HEK293 (cell line): ENCODE measurements around the gene OMA1.

Experiments
- CTCF ChIA-PET: fragments of 350-600 bp; formaldehyde crosslinking; extraction: SDS; loops from one replicate; lab custom pipeline; 2021; ENCODE audit warnings: antibody characterized with exemption; lab: Yijun Ruan, JAX
- POLR2A ChIA-PET: fragments of 300-600 bp; formaldehyde crosslinking; extraction: SDS; loops from one replicate; lab custom pipeline; 2020; ENCODE audit warnings: antibody characterized with exemption, inconsistent platforms; lab: Yijun Ruan, JAX
- H3K27ac ChIP-seq: fragments of 200-500 bp; sonication (Bioruptor generic); 2 replicates; pipeline ENCODE4 v1.5.1; 2014; ENCODE audit warnings: low read depth, low read length, control low read depth, inconsistent platforms; ENCODE audit errors: extremely low read depth
- H3K36me3 ChIP-seq, 2 experiments: fragments of 200-500 bp in 1 of 2; sonication (Bioruptor generic) in 1 of 2; 1 replicate in 1 of 2; 2 replicates in 1 of 2; pipeline ENCODE4 v1.5.1; 2014 to 2017; ENCODE audit warnings: inconsistent platforms in 2 of 2, low read length in 2 of 2; ENCODE audit not compliant: control insufficient read depth in 2 of 2, insufficient read depth in 1 of 2
- H3K4me1 ChIP-seq: fragments of 200-500 bp; sonication (Bioruptor generic); 2 replicates; pipeline ENCODE4 v1.5.1; 2014; ENCODE audit warnings: mild to moderate bottlenecking, low read length, inconsistent platforms; ENCODE audit not compliant: control insufficient read depth, insufficient read depth
- H3K4me3 ChIP-seq: 2 replicates; pipeline ENCODE4 v1.5.1; 2011; ENCODE audit warnings: low read depth, mild to moderate bottlenecking, control low read depth, low read length, moderate library complexity
- H3K9me3 ChIP-seq: fragments of 200-500 bp; sonication (Bioruptor generic); 2 replicates; pipeline ENCODE4 v1.5.1; 2014; ENCODE audit warnings: low read depth, low read length, inconsistent platforms; ENCODE audit not compliant: control insufficient read depth, insufficient read depth
- KLF10 ChIP-seq: fragments of 450-650 bp; IDR thresholded peaks from 2 replicates; pipeline ENCODE4 v1.5.1; 2018; ENCODE audit warnings: missing biosample characterization, mild to moderate bottlenecking, missing genetic modification characterization
- TRIM28 ChIP-seq: IDR thresholded peaks from 2 replicates; pipeline ENCODE4 v1.6.1; 2011; ENCODE audit warnings: low read length, control low read depth, borderline replicate concordance
- ZBTB20 ChIP-seq: fragments of 450-650 bp; formaldehyde crosslinking; IDR thresholded peaks from 2 replicates; pipeline ENCODE4 v1.5.1; 2016; ENCODE audit warnings: missing biosample characterization, missing genetic modification characterization
- ZFP3 ChIP-seq: fragments of 450-650 bp; formaldehyde crosslinking; IDR thresholded peaks from 2 replicates; pipeline ENCODE4 v1.5.1; 2016; ENCODE audit warnings: low read depth, missing biosample characterization, missing genetic modification characterization
- ZNF24 ChIP-seq: fragments of 450-650 bp; formaldehyde crosslinking; IDR thresholded peaks from 2 replicates; pipeline ENCODE4 v1.5.1; 2016; ENCODE audit warnings: missing biosample characterization, missing genetic modification characterization
- ZNF311 ChIP-seq: fragments of 450-650 bp; formaldehyde crosslinking; IDR thresholded peaks from 2 replicates; pipeline ENCODE4 v1.5.1; 2017; ENCODE audit warnings: missing biosample characterization, missing genetic modification characterization, borderline replicate concordance
- ZNF501 ChIP-seq: fragments of 450-650 bp; formaldehyde crosslinking; IDR thresholded peaks from 2 replicates; pipeline ENCODE4 v1.5.1; 2016; ENCODE audit warnings: missing biosample characterization, missing genetic modification characterization
- ZNF544 ChIP-seq: fragments of 450-650 bp; formaldehyde crosslinking; IDR thresholded peaks from 2 replicates; pipeline ENCODE4 v1.5.0; 2017; ENCODE audit warnings: missing biosample characterization, missing genetic modification characterization
- ZNF561 ChIP-seq: fragments of 450-650 bp; IDR thresholded peaks from 2 replicates; pipeline ENCODE4 v1.5.1; 2018; ENCODE audit warnings: missing biosample characterization, missing genetic modification characterization, borderline replicate concordance
- ZNF660 ChIP-seq: fragments of 450-650 bp; IDR thresholded peaks from 2 replicates; pipeline ENCODE4 v1.5.1; 2018; ENCODE audit warnings: missing biosample characterization, mild to moderate bottlenecking, missing genetic modification characterization
- ZNF843 ChIP-seq: fragments of 450-650 bp; formaldehyde crosslinking; IDR thresholded peaks from 2 replicates; pipeline ENCODE4 v1.5.1; 2016; ENCODE audit warnings: missing biosample characterization, missing genetic modification characterization
- TF ChIP-seq, protein P1 (sequence below): fragments of 450-650 bp; formaldehyde crosslinking; IDR thresholded peaks from 2 replicates; pipeline ENCODE4 v1.5.1; 2016; ENCODE audit warnings: missing biosample characterization, missing genetic modification characterization
- TF ChIP-seq, protein P2 (sequence below): fragments of 450-650 bp; formaldehyde crosslinking; IDR thresholded peaks from 2 replicates; pipeline ENCODE4 v1.5.1; 2016; ENCODE audit warnings: missing biosample characterization, missing genetic modification characterization
- TF ChIP-seq, protein P3 (sequence below): fragments of 450-650 bp; formaldehyde crosslinking; IDR thresholded peaks from 2 replicates; pipeline ENCODE4 v1.5.1; 2017; ENCODE audit warnings: missing biosample characterization, mild to moderate bottlenecking, missing genetic modification characterization, moderate library complexity
- TF ChIP-seq, protein P4 (sequence below): fragments of 450-650 bp; formaldehyde crosslinking; IDR thresholded peaks from 2 replicates; pipeline ENCODE4 v1.5.1; 2016; ENCODE audit warnings: missing biosample characterization, missing genetic modification characterization
- TF ChIP-seq, protein P5 (sequence below): fragments of 450-650 bp; formaldehyde crosslinking; IDR thresholded peaks from 2 replicates; pipeline ENCODE4 v1.5.0; 2017; ENCODE audit warnings: missing biosample characterization, missing genetic modification characterization, borderline replicate concordance
- TF ChIP-seq, protein P6 (sequence below): fragments of 450-650 bp; formaldehyde crosslinking; IDR thresholded peaks from 2 replicates; pipeline ENCODE4 v1.5.1; 2017; ENCODE audit warnings: missing biosample characterization, missing genetic modification characterization
- TF ChIP-seq, protein P7 (sequence below): fragments of 450-650 bp; formaldehyde crosslinking; IDR thresholded peaks from 2 replicates; pipeline ENCODE4 v1.5.1; 2016; ENCODE audit warnings: missing biosample characterization, missing genetic modification characterization, borderline replicate concordance

OMA1 gene

DNA sequence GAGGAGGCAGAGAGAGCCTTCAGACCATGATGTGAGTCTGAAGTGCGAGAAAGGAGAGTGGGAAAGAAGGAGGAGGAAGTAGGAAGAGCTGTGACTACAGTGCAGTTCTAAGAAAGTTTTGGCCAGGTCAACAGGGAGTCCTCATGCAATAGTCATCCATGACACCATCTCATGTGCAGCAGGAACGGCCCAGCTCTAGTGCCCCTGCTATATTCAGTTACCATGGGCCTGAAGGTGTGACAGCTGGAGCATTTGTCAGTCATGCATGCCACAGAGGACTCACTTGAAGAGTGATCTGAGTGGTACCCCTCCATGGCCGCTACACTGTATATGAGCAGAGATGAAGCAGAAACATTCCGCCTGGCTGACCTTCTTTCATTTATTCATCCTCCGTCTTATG lies 77.9 kb downstream of the OMA1 start:
- TF ChIP-seq ZNF501 (tag by site-specific recombination) (no peak), ZNF561 (tag by site-specific recombination) (no peak), KLF10 (no peak), ZNF843 (tag by site-specific recombination) (no peak), ZNF311 (tag by site-specific recombination) (no peak), ZBTB20 (tag by site-specific recombination) (no peak), TRIM28 (no peak), ZNF544 (tag by site-specific recombination) (no peak), ZNF24 (tag by site-specific recombination) (no peak), ZNF660 (no peak), ZFP3 (tag by site-specific recombination) (no peak)
- TF ChIP-seq, protein P1, sequence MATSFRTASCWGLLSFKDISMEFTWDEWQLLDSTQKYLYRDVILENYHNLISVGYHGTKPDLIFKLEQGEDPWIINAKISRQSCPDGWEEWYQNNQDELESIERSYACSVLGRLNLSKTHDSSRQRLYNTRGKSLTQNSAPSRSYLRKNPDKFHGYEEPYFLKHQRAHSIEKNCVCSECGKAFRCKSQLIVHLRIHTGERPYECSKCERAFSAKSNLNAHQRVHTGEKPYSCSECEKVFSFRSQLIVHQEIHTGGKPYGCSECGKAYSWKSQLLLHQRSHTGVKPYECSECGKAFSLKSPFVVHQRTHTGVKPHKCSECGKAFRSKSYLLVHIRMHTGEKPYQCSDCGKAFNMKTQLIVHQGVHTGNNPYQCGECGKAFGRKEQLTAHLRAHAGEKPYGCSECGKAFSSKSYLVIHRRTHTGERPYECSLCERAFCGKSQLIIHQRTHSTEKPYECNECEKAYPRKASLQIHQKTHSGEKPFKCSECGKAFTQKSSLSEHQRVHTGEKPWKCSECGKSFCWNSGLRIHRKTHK (tag by site-specific recombination) = no peak
- TF ChIP-seq, protein P2, sequence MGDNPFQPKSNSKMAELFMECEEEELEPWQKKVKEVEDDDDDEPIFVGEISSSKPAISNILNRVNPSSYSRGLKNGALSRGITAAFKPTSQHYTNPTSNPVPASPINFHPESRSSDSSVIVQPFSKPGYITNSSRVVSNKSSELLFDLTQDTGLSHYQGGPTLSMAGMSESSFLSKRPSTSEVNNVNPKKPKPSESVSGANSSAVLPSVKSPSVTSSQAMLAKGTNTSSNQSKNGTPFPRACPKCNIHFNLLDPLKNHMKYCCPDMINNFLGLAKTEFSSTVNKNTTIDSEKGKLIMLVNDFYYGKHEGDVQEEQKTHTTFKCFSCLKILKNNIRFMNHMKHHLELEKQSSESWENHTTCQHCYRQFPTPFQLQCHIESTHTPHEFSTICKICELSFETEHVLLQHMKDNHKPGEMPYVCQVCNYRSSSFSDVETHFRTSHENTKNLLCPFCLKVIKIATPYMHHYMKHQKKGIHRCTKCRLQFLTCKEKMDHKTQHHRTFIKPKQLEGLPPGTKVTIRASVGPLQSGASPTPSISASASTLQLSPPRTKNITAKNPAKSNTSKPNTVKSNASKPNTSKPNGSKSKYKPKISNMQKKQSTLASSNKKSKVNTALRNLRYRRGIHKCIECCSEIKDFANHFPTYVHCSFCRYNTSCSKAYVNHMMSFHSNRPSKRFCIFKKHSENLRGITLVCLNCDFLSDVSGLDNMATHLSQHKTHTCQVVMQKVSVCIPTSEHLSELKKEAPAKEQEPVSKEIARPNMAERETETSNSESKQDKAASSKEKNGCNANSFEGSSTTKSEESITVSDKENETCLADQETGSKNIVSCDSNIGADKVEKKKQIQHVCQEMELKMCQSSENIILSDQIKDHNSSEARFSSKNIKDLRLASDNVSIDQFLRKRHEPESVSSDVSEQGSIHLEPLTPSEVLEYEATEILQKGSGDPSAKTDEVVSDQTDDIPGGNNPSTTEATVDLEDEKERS (tag by site-specific recombination) = no peak
- TF ChIP-seq, protein P3, sequence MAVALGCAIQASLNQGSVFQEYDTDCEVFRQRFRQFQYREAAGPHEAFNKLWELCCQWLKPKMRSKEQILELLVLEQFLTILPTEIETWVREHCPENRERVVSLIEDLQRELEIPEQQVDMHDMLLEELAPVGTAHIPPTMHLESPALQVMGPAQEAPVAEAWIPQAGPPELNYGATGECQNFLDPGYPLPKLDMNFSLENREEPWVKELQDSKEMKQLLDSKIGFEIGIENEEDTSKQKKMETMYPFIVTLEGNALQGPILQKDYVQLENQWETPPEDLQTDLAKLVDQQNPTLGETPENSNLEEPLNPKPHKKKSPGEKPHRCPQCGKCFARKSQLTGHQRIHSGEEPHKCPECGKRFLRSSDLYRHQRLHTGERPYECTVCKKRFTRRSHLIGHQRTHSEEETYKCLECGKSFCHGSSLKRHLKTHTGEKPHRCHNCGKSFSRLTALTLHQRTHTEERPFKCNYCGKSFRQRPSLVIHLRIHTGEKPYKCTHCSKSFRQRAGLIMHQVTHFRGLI = no peak
- TF ChIP-seq, protein P4, sequence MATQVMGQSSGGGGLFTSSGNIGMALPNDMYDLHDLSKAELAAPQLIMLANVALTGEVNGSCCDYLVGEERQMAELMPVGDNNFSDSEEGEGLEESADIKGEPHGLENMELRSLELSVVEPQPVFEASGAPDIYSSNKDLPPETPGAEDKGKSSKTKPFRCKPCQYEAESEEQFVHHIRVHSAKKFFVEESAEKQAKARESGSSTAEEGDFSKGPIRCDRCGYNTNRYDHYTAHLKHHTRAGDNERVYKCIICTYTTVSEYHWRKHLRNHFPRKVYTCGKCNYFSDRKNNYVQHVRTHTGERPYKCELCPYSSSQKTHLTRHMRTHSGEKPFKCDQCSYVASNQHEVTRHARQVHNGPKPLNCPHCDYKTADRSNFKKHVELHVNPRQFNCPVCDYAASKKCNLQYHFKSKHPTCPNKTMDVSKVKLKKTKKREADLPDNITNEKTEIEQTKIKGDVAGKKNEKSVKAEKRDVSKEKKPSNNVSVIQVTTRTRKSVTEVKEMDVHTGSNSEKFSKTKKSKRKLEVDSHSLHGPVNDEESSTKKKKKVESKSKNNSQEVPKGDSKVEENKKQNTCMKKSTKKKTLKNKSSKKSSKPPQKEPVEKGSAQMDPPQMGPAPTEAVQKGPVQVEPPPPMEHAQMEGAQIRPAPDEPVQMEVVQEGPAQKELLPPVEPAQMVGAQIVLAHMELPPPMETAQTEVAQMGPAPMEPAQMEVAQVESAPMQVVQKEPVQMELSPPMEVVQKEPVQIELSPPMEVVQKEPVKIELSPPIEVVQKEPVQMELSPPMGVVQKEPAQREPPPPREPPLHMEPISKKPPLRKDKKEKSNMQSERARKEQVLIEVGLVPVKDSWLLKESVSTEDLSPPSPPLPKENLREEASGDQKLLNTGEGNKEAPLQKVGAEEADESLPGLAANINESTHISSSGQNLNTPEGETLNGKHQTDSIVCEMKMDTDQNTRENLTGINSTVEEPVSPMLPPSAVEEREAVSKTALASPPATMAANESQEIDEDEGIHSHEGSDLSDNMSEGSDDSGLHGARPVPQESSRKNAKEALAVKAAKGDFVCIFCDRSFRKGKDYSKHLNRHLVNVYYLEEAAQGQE (tag by site-specific recombination) = no peak
- TF ChIP-seq, protein P5, sequence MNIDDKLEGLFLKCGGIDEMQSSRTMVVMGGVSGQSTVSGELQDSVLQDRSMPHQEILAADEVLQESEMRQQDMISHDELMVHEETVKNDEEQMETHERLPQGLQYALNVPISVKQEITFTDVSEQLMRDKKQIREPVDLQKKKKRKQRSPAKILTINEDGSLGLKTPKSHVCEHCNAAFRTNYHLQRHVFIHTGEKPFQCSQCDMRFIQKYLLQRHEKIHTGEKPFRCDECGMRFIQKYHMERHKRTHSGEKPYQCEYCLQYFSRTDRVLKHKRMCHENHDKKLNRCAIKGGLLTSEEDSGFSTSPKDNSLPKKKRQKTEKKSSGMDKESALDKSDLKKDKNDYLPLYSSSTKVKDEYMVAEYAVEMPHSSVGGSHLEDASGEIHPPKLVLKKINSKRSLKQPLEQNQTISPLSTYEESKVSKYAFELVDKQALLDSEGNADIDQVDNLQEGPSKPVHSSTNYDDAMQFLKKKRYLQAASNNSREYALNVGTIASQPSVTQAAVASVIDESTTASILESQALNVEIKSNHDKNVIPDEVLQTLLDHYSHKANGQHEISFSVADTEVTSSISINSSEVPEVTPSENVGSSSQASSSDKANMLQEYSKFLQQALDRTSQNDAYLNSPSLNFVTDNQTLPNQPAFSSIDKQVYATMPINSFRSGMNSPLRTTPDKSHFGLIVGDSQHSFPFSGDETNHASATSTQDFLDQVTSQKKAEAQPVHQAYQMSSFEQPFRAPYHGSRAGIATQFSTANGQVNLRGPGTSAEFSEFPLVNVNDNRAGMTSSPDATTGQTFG (tag by site-specific recombination) = no peak
- TF ChIP-seq, protein P6, sequence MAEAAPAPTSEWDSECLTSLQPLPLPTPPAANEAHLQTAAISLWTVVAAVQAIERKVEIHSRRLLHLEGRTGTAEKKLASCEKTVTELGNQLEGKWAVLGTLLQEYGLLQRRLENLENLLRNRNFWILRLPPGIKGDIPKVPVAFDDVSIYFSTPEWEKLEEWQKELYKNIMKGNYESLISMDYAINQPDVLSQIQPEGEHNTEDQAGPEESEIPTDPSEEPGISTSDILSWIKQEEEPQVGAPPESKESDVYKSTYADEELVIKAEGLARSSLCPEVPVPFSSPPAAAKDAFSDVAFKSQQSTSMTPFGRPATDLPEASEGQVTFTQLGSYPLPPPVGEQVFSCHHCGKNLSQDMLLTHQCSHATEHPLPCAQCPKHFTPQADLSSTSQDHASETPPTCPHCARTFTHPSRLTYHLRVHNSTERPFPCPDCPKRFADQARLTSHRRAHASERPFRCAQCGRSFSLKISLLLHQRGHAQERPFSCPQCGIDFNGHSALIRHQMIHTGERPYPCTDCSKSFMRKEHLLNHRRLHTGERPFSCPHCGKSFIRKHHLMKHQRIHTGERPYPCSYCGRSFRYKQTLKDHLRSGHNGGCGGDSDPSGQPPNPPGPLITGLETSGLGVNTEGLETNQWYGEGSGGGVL (tag by site-specific recombination) = no peak
- TF ChIP-seq, protein P7, sequence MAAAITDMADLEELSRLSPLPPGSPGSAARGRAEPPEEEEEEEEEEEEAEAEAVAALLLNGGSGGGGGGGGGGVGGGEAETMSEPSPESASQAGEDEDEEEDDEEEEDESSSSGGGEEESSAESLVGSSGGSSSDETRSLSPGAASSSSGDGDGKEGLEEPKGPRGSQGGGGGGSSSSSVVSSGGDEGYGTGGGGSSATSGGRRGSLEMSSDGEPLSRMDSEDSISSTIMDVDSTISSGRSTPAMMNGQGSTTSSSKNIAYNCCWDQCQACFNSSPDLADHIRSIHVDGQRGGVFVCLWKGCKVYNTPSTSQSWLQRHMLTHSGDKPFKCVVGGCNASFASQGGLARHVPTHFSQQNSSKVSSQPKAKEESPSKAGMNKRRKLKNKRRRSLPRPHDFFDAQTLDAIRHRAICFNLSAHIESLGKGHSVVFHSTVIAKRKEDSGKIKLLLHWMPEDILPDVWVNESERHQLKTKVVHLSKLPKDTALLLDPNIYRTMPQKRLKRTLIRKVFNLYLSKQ = no peak
- POLR2A ChIA-PET = no interaction called here
- Histone ChIP-seq H3K27ac (no peak overlapping the region), H3K4me1 (no peaks in the 10 kb centered on the region), H3K36me3 (no peaks in the 10 kb centered on the region), H3K9me3 (no peaks in the 10 kb centered on the region), H3K4me3 (no peak overlapping the region)
- CTCF ChIA-PET = no interaction called here
